GM18517 (cell line): ENCODE results near the gene RPGR.

Experiments
- ATAC-seq: cut with Tn5 transposase; IDR thresholded peaks from one replicate; pipeline ENCODE4 v1.9.1; 2021; ENCODE audit warnings: mild to moderate bottlenecking, moderate library complexity; ENCODE audit not compliant: unreplicated experiment

RPGR gene

DNA sequence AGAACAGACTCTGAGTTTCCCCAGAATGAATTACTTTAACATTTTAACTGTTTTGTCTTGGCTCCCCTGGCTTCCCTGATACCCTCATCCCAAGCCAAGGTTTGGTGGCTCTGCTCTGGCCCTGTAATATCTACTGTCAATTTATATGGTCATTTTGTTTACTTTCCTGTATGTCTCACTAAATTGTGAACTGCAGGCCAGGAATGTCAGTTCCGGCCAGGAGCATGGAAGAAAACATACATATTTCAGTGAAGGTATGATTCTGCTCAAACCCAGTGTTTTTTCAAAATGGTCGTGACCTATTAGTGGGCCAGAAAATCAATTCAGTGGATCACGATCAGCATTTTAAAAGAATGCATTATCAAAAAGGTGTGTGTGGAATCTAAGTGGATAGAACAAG lies 1.2 kb downstream of the RPGR start:
- ATAC-seq, result no peak

DNA sequence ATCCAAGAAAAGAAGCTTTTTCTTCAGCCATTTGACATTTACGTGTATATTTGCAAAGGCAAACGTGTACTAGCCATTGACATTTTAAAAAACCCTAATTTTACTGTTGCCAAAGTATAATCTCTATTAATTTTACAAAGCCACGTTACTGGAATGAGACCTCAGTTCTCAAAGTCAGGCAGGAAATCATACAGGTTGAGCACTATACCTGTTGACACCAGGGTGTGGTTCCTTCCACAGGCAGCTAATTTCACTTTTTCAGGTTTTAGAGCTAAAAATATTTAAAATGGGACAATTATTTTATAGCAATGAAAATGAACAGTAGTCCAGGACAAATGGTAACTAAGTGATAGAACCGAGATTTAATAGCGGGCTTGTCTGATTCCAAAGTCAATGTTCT lies 6.5 kb downstream of the RPGR start:
- no peak for ATAC-seq

DNA sequence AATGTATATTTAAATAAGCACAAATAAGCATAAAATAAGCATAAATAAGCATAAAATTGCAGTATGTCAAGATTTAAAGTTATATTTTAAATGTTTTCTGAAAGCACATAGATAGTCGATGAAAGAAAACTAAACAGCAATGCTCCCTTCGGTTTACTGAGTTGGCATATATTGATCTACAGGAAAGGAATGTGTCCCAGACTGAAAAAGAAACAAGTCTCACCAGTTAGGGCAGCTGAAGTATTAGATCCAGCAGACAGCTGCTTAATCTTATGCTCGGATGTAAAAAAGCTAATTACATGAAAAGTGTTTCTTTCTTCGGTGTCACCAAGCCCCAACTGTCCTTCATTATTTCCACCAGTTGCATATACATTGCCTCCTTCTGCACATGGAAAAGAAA lies 8.7 kb downstream of the RPGR start:
- no peak for ATAC-seq

DNA sequence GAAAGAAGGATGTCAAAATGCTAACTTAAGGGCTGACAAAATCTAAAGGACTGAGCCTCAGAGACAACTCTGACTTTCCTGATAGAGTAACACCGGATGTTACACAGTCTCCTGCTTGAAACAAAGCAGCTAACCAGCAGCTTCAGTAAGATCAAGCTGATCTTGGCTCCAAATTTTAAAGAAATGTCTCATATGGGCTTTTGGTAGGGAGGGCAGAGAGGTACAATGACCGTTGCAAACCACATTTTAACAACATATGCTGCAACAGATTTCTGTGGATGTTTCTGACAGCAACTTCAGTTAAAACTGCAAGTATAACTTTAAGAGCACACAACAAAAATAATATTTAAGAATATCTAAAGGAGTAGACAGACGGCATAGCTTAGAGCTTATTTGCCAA lies 9.1 kb downstream of the RPGR start:
- no peak for ATAC-seq

DNA sequence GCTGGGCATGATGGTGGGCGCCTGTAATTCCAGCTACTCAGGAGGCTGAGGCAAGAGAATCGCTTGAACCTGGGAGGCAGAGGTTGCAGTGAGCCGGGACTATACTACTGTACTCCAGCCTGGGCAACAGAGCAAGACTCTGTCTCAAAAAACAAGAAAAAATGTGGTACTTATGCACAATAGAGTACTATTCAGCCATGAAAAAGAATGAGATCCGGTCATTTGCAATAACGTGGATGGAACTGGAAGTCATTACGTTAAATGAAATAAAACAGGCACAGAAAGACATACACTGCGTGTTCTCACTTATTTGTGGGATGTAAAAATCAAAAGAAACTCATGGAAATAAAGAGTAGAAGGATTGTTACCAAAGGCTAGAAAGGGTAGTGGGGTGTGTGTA lies 12.1 kb downstream of the RPGR start:
- no peak for ATAC-seq

DNA sequence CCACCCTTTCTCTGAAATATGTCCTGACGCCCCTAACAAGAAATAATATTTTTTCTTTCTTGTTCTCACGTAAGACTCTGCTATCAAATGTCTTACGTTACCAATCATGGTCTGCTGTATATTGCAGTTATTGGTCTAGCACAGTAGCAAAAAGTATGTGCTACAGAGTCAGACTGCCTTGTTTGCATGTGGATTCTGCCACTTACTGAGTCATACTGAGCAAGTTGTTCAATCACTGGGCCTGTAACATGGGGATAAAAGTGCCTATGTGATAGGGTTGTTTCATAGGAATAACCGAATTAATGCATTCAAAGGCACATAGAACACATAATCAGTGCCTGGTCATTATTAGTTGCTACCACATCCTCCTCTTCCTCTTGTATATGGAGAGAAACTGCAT lies 14.1 kb downstream of the RPGR start:
- no peak for ATAC-seq

DNA sequence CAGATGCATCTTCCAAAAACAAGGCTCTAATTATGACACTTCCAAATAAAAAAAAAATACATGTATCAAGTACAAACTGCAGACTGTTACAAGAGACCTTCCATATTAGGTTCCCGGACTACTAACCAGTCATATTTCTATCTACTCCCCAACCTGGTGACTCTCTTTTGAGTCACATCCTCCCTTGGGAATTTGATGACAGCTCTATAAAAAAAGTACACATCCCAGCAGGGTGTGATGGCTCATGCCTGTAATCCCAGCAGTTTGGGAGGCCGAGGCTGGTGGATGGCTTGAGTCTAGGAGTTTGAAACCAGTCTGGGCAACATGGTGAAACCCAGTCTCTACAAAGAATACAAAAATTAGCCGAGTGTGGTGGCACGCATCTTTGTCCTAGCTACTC lies 14.9 kb downstream of the RPGR start:
- no peak for ATAC-seq

DNA sequence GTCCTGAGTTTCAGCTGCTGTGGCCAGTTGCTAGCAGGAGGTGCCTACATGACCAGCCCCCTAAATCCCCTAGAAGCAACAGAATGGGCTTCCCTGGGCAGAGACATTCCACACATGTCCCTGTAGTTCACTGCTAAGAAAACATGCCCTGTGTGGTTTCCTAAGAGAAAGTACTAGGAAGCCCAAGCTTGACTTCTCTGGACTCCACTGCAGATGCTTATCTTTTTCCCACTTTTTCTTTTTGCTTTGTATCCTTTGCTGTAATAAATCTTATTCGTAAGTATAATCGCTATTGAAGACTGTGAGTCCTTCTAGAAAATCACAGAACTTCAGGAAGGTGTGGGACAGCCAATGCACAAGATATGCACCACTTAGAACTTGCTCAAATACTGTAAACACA lies 15.6 kb downstream of the RPGR start:
- no peak for ATAC-seq

DNA sequence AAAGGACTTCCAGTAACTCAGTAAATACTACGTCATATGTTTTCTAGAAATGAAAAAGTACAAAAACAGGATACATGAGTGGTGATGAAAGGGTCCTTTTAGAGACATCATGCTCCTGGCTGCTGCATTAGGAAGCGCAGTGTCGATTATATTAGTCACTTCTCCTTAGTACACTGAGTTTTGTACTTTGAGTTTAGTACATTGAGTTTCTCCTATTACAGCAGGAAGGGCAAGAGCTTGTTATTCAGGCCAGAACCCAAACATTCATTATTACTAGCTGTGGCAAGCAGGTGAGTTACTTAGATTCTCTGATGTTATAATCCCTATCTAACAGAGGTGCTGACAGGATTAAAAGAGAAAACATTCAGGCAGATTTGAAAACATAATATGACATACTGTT lies 21.3 kb downstream of the RPGR start:
- ATAC-seq, result no peak

DNA sequence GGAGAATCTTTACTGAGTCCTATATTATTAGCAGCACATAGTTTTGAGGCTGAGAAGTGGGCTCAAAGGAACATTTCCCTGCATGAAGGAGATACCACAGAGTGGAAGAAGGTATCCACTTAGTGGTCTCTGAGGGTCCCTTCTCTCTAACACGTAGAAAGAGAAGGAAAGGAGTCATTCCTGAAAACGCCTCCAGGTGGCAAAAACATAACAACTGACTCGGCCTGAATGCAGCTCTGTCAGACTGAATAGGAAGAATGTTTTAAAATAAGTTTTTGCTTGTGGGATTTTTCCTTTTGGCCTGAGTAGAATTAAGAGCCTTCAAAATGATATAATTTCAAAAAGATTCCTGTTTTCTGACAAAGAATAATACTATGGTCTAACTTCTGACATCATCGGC lies 23.3 kb downstream of the RPGR start:
- ATAC-seq, result no peak

DNA sequence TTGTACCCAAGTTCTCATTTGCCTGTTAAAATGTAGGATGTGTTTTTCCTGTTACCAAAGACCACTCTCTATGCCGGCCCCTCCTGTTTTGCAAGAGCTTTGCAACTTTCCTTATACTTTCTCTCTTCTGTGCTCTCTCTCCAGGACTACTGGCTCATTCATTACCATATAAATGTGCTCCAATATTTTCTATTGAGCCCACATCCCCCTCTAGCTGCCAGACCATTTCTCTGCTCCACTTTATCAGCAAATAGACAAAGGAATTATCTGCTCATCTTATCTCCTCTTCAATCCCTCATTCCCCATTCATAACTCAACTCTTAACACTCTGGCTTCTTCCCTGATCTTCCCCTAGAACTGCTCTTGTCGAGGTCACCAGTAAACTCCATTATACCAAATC lies 33.6 kb downstream of the RPGR start:
- ATAC-seq, result no peak

DNA sequence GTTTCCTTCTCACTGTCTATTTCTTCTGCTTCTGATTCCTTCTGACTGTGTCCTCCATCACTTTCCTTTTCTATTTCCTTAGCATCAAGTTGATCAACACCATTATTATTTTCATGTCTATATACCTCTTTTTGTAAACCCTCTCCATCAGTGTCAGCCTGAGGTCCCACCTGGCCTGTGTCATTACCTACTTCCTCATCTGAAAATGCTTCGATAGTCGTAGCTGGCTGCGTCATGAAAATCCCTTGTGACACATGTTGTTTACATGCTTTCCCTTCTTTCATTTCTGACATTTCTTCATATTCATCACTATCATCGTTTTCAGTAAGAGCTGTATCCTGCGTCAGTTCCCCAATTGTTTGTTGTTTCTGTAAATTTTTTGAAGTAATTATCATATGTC lies 39.6 kb downstream of the RPGR start:
- peak; percentile 79 for ATAC-seq

DNA sequence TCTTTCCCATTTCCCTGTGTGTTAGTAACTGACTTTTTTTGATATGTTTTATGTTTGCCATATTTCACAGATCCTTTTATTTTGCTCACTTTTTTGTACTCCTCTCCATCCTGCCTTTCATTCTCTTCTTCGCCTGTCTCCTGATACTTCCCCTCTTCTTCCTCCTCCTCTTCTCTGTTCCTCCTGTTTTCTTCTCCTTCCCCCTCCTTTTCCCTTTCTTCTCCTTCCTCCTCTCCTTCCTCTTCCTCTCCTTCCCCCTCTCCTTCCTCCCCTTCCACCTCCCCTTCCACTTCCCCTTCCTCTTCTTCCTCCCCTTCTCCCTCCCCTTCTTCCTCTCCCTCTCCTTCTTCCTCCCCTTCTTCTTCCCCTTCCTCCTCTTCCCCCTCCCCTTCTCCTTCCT lies 41.7 kb downstream of the RPGR start:
- ATAC-seq, result no peak

DNA sequence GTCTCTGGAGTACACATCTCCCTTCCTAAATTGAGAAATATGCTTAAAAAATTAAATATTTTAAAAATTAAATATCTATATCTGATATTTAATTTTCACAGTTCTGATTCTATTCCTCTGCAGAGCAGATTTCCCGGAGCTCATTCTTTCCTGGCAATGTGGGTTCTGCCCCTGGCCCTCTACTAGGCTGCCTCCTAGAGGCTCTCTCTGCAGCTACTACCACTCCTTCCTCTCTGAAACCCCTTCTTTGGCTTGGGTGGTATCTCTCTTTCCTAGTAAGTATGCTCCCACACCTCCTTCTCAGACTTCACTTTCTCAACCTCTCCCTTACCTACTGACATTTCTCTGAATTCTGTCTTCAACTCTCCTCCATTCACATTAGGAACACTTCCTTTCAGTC lies 45.3 kb downstream of the RPGR start:
- no peak for ATAC-seq

DNA sequence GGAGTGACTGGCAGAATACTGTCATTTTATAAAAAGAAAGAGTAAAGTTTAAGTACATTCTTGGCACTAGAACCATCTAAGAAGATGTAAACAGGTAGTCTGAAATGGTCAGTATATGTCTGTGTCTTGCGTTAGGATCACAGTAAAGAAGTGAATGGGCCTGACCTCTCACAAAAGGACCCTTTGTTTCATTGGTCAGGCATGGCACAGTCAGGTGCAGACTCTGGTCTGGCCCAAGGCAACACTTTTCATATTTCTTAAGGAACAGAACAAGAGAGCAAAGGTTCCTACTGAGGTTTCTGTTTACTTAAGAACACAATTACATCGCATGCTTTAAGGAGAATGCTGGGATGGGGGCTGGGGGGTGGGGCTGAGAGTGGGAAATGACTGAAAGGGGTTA lies 48.1 kb downstream of the RPGR start:
- ATAC-seq, result no peak

DNA sequence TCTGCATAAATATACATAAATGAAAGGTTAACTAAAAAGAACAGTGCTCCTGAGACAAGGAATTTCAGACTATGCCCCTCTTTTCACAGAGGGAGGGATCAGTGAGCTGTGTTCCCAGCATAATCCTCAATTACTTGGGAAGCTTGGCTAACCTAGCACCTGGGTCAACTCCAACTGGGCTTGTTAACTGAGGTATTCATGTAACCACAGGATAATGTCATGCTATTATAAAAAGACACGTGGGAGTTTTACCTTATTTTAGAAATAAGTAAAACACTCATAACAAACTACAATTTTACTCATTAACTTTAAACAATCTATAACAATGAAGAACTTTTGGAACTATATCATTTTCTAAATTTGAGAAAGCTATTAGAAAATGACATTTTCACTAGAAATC lies 48.6 kb downstream of the RPGR start:
- no peak for ATAC-seq

DNA sequence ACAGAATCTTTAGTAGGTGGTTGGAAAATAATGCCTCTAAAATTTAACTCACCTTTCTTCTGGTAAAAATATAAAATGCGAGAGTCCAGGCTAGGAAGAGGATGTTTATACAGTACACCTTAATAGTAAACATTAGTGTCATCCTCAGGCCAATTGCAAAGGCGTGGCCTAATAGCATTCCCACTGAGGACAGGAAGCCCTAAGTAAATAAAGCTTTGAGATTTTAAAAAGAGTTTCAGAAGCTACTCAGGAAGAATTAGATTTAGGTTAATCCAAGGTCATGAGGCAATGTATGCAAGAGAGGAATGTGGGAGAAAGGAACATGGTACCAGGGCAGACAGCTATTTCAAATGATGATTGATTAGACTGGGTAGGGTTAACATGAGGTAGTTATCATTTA lies 49.5 kb downstream of the RPGR start:
- no peak for ATAC-seq

DNA sequence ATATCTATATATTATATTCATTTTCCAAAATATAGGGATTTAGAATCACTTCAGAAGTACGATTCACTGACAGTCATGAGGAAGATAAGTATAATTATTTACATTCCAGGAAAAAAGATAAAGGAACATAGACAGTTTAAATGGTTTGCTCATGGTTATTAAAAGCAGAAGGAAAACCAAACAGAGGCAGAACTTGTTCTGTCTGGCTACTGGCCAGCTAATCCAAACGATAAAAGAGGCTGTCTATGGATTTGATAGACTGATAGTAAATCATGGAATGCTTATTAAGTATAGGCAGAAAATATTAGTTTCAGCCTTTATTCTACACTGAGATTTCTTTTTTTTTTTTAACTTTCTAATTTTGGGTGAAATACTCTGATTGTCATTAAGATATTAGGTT lies 50.2 kb downstream of the RPGR start:
- ATAC-seq, result no peak

DNA sequence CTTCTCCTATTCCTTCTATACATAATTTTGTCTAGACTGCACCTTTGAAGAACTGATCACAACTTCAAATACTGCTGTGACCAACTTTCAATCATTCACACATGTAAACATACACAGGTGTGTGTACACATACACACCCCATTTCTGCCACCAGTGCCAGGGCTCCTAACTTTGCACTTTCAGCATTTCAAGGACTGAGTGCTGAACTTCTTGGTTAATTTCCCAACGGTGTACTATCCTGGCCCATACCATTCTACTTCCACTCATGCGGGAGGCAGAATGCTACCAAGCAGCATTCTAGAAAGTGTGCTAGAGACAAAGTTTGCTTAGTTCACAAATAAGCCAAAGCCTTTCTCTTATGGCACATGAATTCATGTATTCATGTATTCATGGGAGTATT lies 51.2 kb downstream of the RPGR start:
- no peak for ATAC-seq

DNA sequence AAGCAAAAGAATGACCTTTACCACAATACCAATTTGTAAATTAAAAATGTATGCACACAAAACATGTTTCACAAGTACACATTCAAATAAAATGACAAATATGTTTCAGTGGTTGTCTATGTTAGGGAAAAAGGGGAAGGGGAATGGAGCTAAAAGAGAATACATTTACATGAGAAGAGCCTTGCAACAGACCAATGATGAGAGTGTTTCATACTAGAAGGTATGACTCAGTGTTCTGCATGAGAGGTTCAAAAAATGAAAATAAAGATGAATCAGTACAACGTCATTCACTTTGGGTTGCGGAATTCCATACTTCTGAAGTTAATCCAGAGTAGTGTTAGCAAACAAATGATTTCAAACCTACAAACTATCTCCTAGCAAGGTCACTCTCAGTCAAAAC lies 51.7 kb downstream of the RPGR start:
- no peak for ATAC-seq

DNA sequence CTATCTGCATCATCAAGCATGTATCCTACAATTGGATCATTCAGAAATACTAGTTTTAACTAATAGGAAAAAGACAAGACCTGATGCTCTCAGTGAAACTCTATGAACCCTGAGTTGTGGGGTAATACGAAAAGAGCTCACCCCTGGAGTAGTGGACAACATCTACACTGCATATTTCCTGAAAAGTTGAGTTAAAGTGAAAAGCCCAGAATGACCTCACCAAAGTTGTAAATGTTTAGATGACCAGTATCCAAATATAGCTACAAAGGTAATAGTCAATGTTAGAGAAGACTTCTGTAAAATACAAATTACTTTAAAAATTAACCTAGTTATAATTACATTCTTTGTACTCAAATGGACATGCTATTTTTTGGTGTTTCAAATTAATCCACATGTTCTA lies 53.9 kb downstream of the RPGR start:
- peak; percentile 45 for ATAC-seq

DNA sequence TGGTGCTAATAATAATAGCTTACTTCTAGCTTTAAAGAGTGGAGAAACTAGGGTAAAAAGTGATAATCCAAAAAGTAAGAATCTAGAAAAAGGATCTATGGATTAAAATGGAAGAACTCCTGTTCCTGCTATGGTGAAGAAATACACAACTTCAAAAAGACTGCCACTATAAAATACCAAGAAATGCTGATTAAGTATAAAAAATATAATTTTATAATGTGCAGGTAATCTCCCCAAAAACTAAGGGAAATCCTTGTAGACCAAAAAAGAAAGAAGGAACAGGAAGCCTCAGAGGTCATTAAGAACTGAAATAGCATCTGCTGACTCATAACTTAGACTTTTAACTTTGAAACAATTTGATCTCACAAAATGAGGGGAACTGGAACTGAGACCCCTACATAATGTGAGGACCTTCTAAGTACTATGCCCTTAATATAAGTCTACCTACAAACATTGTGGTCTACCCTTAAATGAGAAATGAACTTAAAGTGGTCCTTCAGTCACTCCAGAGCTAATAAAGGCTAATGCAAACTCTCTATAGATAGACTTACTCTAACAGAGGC lies 56.1 kb downstream of the RPGR start:
- peak; percentile 83 for ATAC-seq

DNA sequence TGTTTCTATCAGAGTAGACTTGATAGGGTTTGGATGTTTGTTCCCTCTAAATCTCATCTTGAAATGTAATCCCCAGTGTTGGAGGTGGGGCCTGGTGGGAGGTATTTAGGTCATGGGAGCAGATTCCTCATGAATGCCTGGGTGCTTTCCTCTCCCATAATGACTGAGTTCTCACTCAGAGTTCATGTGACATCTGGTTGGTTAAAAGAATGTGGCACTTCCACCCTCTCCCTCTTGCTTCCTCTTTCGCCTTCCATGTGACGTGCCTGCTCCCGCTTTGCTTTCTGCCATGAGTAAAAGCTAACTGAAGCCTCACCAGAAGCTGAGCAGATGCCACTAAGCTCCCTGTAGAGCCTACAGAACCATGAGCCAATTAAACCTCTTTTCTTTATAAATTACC lies 59.3 kb downstream of the RPGR start:
- ATAC-seq, result no peak
